ENCODE measurements around the gene BICDL2.

Gene BICDL2

DNA sequence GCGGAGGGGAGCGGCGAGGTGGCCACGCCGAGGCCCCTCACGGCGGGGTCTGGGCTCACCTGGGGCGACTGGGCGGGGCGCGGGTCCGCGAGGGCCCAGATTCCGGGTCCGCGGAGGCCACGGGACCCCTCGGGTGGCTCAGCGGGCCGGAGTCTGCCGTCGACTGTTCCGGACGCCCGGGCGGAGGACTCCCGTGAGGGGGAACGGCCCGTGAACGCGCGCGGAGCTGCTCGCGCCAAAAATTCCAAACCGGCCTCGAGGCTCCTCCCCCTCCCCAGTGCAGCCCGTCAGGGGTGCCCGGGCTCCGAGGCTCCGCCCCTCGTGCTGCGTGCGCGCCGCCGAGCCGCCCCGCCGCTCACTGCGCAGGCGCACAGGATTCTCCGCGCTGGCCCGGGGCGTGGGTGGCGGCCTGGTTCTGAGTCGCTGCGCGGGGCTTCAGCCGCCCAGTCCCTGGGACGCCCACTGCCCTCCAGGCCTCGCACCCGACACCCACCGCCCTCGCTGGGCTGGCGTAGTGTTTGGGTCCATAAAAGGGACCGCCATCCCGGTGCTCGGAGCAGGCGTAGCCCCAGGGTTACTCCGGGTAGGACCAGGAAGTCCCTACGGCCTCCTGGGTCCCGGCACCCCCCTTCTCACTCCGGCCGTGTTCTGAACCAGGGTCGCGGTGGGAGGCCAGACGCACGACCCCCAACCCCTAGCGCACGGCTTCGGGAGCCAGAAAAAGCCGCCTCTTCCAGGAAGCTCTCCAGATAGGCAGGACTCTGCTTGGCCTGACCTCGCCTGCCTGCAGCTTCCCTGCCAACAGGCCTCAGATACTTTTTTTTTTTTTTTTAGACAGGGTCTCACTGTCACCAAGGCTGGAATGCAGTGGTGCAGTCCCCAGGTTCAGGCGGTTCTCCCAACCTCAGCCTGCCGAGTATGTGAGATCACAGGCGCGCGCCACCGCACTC, 56.2 kb downstream of the BICDL2 start, which contains the start of gene PKMYT1:
Gene PKMYT1 (minus strand): TSS at position 220 of the 950 bp plus-strand sequence. CDS start 789 bp downstream, outside the sequence.
- FAIRE-seq: no peak

- no peak for FAIRE-seq
These were observed 57.0 kb downstream of the BICDL2 start for GRCh38 chr16:2979669-2980226.
